Measurements from ENCODE around the gene PTPRM.

GRCh38 chr18:7921938-7922587, 354.9 kb downstream of the PTPRM start:
- no peak for TF ChIP-seq POLR2A (IDR thresholded peaks at IDR 0.05; ENCODE audit: low read depth, low read length)
- no peak for TF ChIP-seq POLR2AphosphoS5 (IDR thresholded peaks at IDR 0.05; ENCODE audit: low read depth, low read length)
- no peak for TF ChIP-seq SPI1 (IDR thresholded peaks at IDR 0.05; ENCODE audit: low read depth, low read length)
- TF ChIP-seq TAF1 (IDR thresholded peaks at IDR 0.05; ENCODE audit: low read depth, low read length): no peak
- no peak for TF ChIP-seq PAX5 (IDR thresholded peaks at IDR 0.05; ENCODE audit: insufficient read depth, low read length, severe bottlenecking)
- no peak for TF ChIP-seq POU2F2 (IDR thresholded peaks at IDR 0.05; ENCODE audit: low read depth, low read length)

Measured in GM12891 (cell line).